ENCODE measurements around the gene RCHY1. TPM values are rescaled to one million over a fixed set of nuclear protein-coding genes. Genes with fewer than 3 reads are reported as not detected.

The RCHY1 gene
- total RNA-seq: 40.2 TPM
- 27.8 TPM for polyA plus RNA-seq (ENCODE audit: insufficient read depth, low read depth, low replicate concordance)
- long read RNA-seq, donor 1, full-length matches to known transcripts: 9 of 9 reads
- long read RNA-seq, donor 1, partial matches to known transcripts: 0 of 9 reads
- long read RNA-seq, donor 1, other reads (novel, unspliced or antisense): 0 of 9 reads
- long read RNA-seq, donor 2, full-length matches to known transcripts: 8 of 8 reads
- long read RNA-seq, donor 2, partial matches to known transcripts: 0 of 8 reads
- long read RNA-seq, donor 2, other reads (novel, unspliced or antisense): 0 of 8 reads
- long read RNA-seq, donor 3, full-length matches to known transcripts: 15 of 15 reads
- long read RNA-seq, donor 3, partial matches to known transcripts: 0 of 15 reads
- long read RNA-seq, donor 3, other reads (novel, unspliced or antisense): 0 of 15 reads
- long read RNA-seq, donor 4, full-length matches to known transcripts: 16 of 21 reads
- long read RNA-seq, donor 4, partial matches to known transcripts: 0 of 21 reads
- long read RNA-seq, donor 4, other reads (novel, unspliced or antisense): 5 of 21 reads
- long read RNA-seq, donor 5, full-length matches to known transcripts: 2 of 2 reads
- long read RNA-seq, donor 5, partial matches to known transcripts: 0 of 2 reads
- long read RNA-seq, donor 5, other reads (novel, unspliced or antisense): 0 of 2 reads
- long read RNA-seq, donor 6, full-length matches to known transcripts: 29 of 29 reads
- long read RNA-seq, donor 6, partial matches to known transcripts: 0 of 29 reads
- long read RNA-seq, donor 6, other reads (novel, unspliced or antisense): 0 of 29 reads
- long read RNA-seq, donor 7, full-length matches to known transcripts: 24 of 30 reads
- long read RNA-seq, donor 7, partial matches to known transcripts: 0 of 30 reads
- long read RNA-seq, donor 7, other reads (novel, unspliced or antisense): 6 of 30 reads
- long read RNA-seq, donor 8, full-length matches to known transcripts: 9 of 9 reads
- long read RNA-seq, donor 8, partial matches to known transcripts: 0 of 9 reads
- long read RNA-seq, donor 8, other reads (novel, unspliced or antisense): 0 of 9 reads
- long read RNA-seq, donor 9, full-length matches to known transcripts: 4 of 4 reads
- long read RNA-seq, donor 9, partial matches to known transcripts: 0 of 4 reads
- long read RNA-seq, donor 9, other reads (novel, unspliced or antisense): 0 of 4 reads
- long read RNA-seq, donor 10, full-length matches to known transcripts: 10 of 22 reads
- long read RNA-seq, donor 10, partial matches to known transcripts: 12 of 22 reads
- long read RNA-seq, donor 10, other reads (novel, unspliced or antisense): 0 of 22 reads

DNA sequence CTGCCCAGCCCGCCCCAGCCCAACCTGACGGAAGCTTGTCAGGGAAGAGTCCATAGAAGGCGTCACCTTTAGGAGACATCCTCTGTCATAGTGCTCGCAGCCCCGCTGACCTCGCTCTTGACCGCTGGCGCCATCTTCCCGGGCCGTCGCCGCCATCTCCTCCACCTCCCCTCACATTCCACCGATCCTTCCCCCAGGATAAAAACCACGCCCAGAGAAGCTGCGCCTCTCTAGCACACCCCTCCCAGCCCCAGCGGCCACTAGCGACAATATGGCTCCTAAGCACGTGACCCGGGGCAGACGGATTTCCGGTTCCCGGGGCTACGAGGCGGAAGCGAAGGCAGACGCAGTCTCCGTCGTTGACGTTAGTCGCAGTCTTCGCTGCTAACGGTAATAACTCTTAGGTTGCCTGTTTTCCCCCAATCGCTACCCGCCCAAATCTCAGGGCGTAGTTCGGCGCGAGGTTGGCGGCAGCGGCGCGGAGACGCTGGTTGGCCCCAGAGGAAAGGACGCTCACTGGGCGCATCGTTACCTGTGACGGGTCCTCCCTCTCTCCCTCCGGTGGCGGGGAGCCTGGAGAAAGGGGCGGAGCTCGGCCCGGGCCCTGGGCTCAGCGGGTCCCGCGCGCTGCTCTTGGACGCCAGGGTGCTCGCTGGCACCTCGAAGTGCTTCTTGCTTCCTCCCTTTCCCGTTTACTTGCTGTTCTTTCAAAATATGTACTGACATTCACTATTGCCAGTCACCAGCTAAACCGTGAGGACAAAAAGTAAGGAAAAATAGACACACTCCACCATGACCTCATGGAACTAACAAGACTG is at the start of gene RCHY1, which contains the start of gene THAP6:
Gene RCHY1 (minus strand): TSS at position 273 of the 818 bp plus-strand sequence. CDS start 117 bp downstream, at position 156.
Gene THAP6 (plus strand): TSS at position 343 of the 818 bp plus-strand sequence. CDS start 980 bp downstream, outside the sequence.
- Histone ChIP-seq H3K36me3 (ENCODE audit: control insufficient read depth in 2 of 3, insufficient read depth in 3 of 3, low read length in 3 of 3) (peaks cover 0 to 7% (median 7%) of the 10 kb centered on the region in 3 donors), H3K4me3 (ENCODE audit: low read length in 3 of 3) (peak within 1 kb of the TSS; percentile 84 to 98 (median 97)), H3K4me1 (ENCODE audit: control insufficient read depth in 2 of 3, insufficient read depth in 2 of 3, low read depth in 1 of 3, low read length in 3 of 3) (peaks cover 3 to 23% (median 11%) of the 10 kb centered on the region in 3 donors), H3K9ac (ENCODE audit: low read length in 3 of 3) (peak within 1 kb of the TSS; percentile 50 to 96 (median 88)), H3K9me3 (ENCODE audit: control insufficient read depth in 2 of 3, insufficient read depth in 1 of 3, low read length in 3 of 3) (no peaks in the 10 kb centered on the region), H3K27me3 (ENCODE audit: control insufficient read depth, insufficient read depth, low read length) (no peaks in the 10 kb centered on the region), H3K27ac (ENCODE audit: low read depth in 2 of 2, low read length in 2 of 2) (peak within 1 kb of the TSS; percentile 88 to 95)
- FAIRE-seq (peak; percentile 25), DNase-seq (peak; percentile 97 to 99 (median 99))
- TF ChIP-seq, protein P1, sequence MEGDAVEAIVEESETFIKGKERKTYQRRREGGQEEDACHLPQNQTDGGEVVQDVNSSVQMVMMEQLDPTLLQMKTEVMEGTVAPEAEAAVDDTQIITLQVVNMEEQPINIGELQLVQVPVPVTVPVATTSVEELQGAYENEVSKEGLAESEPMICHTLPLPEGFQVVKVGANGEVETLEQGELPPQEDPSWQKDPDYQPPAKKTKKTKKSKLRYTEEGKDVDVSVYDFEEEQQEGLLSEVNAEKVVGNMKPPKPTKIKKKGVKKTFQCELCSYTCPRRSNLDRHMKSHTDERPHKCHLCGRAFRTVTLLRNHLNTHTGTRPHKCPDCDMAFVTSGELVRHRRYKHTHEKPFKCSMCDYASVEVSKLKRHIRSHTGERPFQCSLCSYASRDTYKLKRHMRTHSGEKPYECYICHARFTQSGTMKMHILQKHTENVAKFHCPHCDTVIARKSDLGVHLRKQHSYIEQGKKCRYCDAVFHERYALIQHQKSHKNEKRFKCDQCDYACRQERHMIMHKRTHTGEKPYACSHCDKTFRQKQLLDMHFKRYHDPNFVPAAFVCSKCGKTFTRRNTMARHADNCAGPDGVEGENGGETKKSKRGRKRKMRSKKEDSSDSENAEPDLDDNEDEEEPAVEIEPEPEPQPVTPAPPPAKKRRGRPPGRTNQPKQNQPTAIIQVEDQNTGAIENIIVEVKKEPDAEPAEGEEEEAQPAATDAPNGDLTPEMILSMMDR (IDR thresholded peaks at IDR 0.05; ENCODE audit: borderline replicate concordance, extremely low read depth, insufficient read depth): no peak
- intact Hi-C loops (cut with DNase I): no loop called here

DNA sequence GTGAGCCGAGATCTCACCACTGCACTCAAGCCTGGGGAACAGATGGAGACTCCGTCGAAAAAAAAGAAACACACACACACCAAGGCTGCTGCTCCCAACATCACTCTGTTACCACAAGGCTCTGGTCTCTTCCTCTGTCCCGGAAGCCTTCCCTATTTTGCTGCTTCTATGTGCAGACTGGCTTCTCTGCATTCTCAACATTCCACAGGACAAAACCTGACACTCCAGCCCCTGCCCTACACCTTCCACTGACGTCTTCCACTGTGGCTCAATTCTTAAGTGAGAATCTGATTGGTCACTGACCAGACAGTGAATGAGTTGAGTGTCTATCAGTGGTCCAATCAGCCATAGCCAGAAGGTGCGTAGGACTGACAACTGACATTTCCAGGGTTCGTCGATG is 47.6 kb upstream of the RCHY1 start:
- Histone ChIP-seq H3K4me3 (ENCODE audit: low read length in 3 of 3) (no peak overlapping the region), H3K9ac (ENCODE audit: low read length in 3 of 3) (no peak overlapping the region), H3K9me3 (ENCODE audit: control insufficient read depth in 2 of 3, insufficient read depth in 1 of 3, low read length in 3 of 3) (no peaks in the 10 kb centered on the region), H3K4me1 (ENCODE audit: control insufficient read depth in 2 of 3, insufficient read depth in 2 of 3, low read depth in 1 of 3, low read length in 3 of 3) (no peaks in the 10 kb centered on the region), H3K27me3 (ENCODE audit: control insufficient read depth, insufficient read depth, low read length) (no peaks in the 10 kb centered on the region), H3K27ac (ENCODE audit: low read depth in 2 of 2, low read length in 2 of 2) (no peak overlapping the region), H3K36me3 (ENCODE audit: control insufficient read depth in 2 of 3, insufficient read depth in 3 of 3, low read length in 3 of 3) (no peaks in the 10 kb centered on the region)
- TF ChIP-seq, protein P1 (IDR thresholded peaks at IDR 0.05; ENCODE audit: borderline replicate concordance, extremely low read depth, insufficient read depth): no peak
- FAIRE-seq (no peak), DNase-seq (peak in 1 of 5 donors; percentile 10)
- intact Hi-C loops (cut with DNase I): no loop called here

DNA sequence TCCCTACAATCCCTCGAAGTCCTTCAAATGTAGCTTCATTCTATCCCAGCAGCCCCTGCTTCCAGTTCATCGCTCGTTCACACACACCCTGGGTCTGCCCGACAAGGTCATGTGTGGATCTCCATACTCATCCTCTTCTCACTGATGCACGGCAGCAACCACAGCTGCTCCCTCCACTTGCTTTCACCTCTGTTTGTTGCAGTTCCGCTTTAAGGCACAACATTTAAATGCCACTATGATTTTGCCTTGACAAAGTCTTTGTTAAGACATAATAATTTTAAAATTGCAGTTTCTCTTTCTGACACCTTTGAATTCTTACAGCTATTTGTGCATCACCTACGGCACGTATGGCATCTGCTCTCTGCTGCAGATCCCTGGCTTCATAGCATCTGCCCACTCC is 43.5 kb upstream of the RCHY1 start:
- Histone ChIP-seq H3K4me1 (ENCODE audit: control insufficient read depth in 2 of 3, insufficient read depth in 2 of 3, low read depth in 1 of 3, low read length in 3 of 3) (no peaks in the 10 kb centered on the region), H3K27ac (ENCODE audit: low read depth in 2 of 2, low read length in 2 of 2) (no peak overlapping the region), H3K27me3 (ENCODE audit: control insufficient read depth, insufficient read depth, low read length) (no peaks in the 10 kb centered on the region), H3K9ac (ENCODE audit: low read length in 3 of 3) (no peak overlapping the region), H3K9me3 (ENCODE audit: control insufficient read depth in 2 of 3, insufficient read depth in 1 of 3, low read length in 3 of 3) (no peaks in the 10 kb centered on the region), H3K4me3 (ENCODE audit: low read length in 3 of 3) (no peak overlapping the region), H3K36me3 (ENCODE audit: control insufficient read depth in 2 of 3, insufficient read depth in 3 of 3, low read length in 3 of 3) (no peaks in the 10 kb centered on the region)
- TF ChIP-seq, protein P1 (IDR thresholded peaks at IDR 0.05; ENCODE audit: borderline replicate concordance, extremely low read depth, insufficient read depth): no peak
- intact Hi-C loops (cut with DNase I): no loop called here
- FAIRE-seq (no peak), DNase-seq (no peak)

All from kidney (tissue), 22 donors.